GM23338 (cell line): Measurements from ENCODE around the gene PANX3. TPM values are rescaled to one million over a fixed set of nuclear protein-coding genes. Genes with fewer than 3 reads are reported as not detected.

Source experiments
- ATAC-seq: fragments of 200-7000 bp; cut with Tn5 transposase; 3 replicates; pipeline ENCODE4 v1.9.1; 2020
- DNase-seq: peaks from one replicate; pipeline ENCODE4 v3.0.0-alpha.2; 2015; ENCODE audit warnings: low spot score
- H2AFZ ChIP-seq: fragments of 200-600 bp; sonication (generic); 2 replicates; pipeline ENCODE4 v1.8.0; 2016; ENCODE audit warnings: antibody characterized with exemption, mild to moderate bottlenecking, moderate library complexity
- H3F3A ChIP-seq: fragments of 200-600 bp; sonication (generic); replicated peaks from 2 replicates; pipeline ENCODE4 v1.8.0; 2017; ENCODE audit warnings: antibody characterized with exemption, mixed run types, low read depth
- H3K27ac ChIP-seq: fragments of 200-600 bp; sonication (generic); 2 replicates; pipeline ENCODE4 v1.6.1; 2016; ENCODE audit warnings: low read depth
- H3K27me3 ChIP-seq: fragments of 200-600 bp; sonication (generic); 2 replicates; pipeline ENCODE4 v1.8.0; 2016; ENCODE audit warnings: mild to moderate bottlenecking, mixed run types, moderate library complexity; ENCODE audit not compliant: insufficient read depth
- H3K36me3 ChIP-seq: fragments of 200-600 bp; sonication (generic); 2 replicates; pipeline ENCODE4 v1.8.0; 2016; ENCODE audit warnings: mild to moderate bottlenecking; ENCODE audit not compliant: insufficient read depth
- H3K4me1 ChIP-seq: fragments of 200-600 bp; sonication (generic); 2 replicates; pipeline ENCODE4 v1.8.0; 2016; ENCODE audit warnings: mild to moderate bottlenecking, moderate library complexity; ENCODE audit not compliant: insufficient read depth
- H3K4me2 ChIP-seq: fragments of 200-600 bp; sonication (generic); 2 replicates; pipeline ENCODE4 v1.7.1; 2017; ENCODE audit warnings: mixed run types
- H3K4me3 ChIP-seq: fragments of 200-600 bp; sonication (generic); 2 replicates; pipeline ENCODE4 v1.6.1; 2016; ENCODE audit warnings: mixed run types
- H3K79me2 ChIP-seq: fragments of 200-600 bp; sonication (generic); replicated peaks from 2 replicates; pipeline ENCODE4 v1.8.0; 2017; ENCODE audit warnings: mild to moderate bottlenecking; ENCODE audit not compliant: insufficient read depth
- H3K9me2 ChIP-seq: fragments of 200-600 bp; sonication (generic); 2 replicates; pipeline ENCODE4 v1.8.0; 2017; ENCODE audit not compliant: insufficient read depth
- H4K20me1 ChIP-seq: fragments of 200-600 bp; sonication (generic); replicated peaks from 2 replicates; pipeline ENCODE4 v1.8.0; 2017; ENCODE audit warnings: mild to moderate bottlenecking; ENCODE audit not compliant: insufficient read depth
- H3K27ac Mint-ChIP-seq: 2 replicates; pipeline ENCODE4 v1.8.0; 2020; ENCODE audit warnings: inconsistent platforms, mild to moderate bottlenecking, moderate library complexity, mixed read lengths
- H3K27me3 Mint-ChIP-seq: 3 replicates; pipeline ENCODE4 v1.8.0; 2022; ENCODE audit warnings: low read depth, mild to moderate bottlenecking, moderate library complexity, mixed read lengths, inconsistent platforms; ENCODE audit not compliant: insufficient read depth, poor library complexity
- H3K36me3 Mint-ChIP-seq: 3 replicates; pipeline ENCODE4 v1.8.0; 2021; ENCODE audit warnings: low read depth, mild to moderate bottlenecking, inconsistent platforms, moderate library complexity, mixed read lengths
- H3K4me1 Mint-ChIP-seq: 3 replicates; pipeline ENCODE4 v1.8.0; 2020; ENCODE audit warnings: mild to moderate bottlenecking, inconsistent platforms, mixed read lengths
- H3K4me3 Mint-ChIP-seq: 3 replicates; pipeline ENCODE4 v1.8.0; 2021; ENCODE audit warnings: moderate library complexity, mild to moderate bottlenecking, inconsistent platforms, mixed read lengths
- H3K9me3 Mint-ChIP-seq: 3 replicates; pipeline ENCODE4 v1.8.0; 2020; ENCODE audit warnings: moderate library complexity, mild to moderate bottlenecking, inconsistent platforms, mixed read lengths
- CTCF ChIP-seq, 2 experiments: fragments of 200-600 bp in 1 of 2; sonication (generic) in 1 of 2; conservative IDR thresholded peaks; 2 replicates each; pipeline versions ENCODE4 v1.5.1 to v1.6.1; 2016 to 2017; ENCODE audit warnings: antibody characterized with exemption in 2 of 2, low read depth in 2 of 2, mild to moderate bottlenecking in 2 of 2, moderate library complexity in 1 of 2
- EZH2 ChIP-seq: fragments of 200-600 bp; sonication (generic); IDR thresholded peaks from one replicate; pipeline ENCODE4 v1.8.0; 2017; ENCODE audit warnings: antibody characterized with exemption, mild to moderate bottlenecking, low read depth; ENCODE audit not compliant: unreplicated experiment
- EZH2phosphoT487 ChIP-seq: fragments of 200-600 bp; sonication (generic); IDR thresholded peaks from one replicate; pipeline ENCODE4 v1.8.1; 2018; ENCODE audit warnings: antibody characterized with exemption; ENCODE audit not compliant: unreplicated experiment
- STAT1 ChIP-seq: IDR thresholded peaks from one replicate; pipeline ENCODE4 v1.6.1; 2016; ENCODE audit warnings: antibody characterized with exemption; ENCODE audit not compliant: unreplicated experiment
- ZNF114 ChIP-seq: fragments of 250-450 bp; sonication (Bioruptor Pico); IDR thresholded peaks from 2 replicates; pipeline ENCODE4 v1.5.0; 2020; ENCODE audit warnings: mild to moderate bottlenecking, moderate library complexity
- polyA plus RNA-seq: library from polyadenylated mRNA; unstranded; fragments of >200 nt; fragmentation: Nextera tagmentation; extraction: Ambion mirVana; gene quantifications from 2 replicates; pipeline ENCODE4 v1.2.1, GENCODE V29; 2016
- total RNA-seq: library from RNA; depleted of rRNA; stranded (reverse); fragments of >200 nt; shearing (Covaris generic); gene quantifications from 2 replicates; pipeline ENCODE4 v1.2.3, GENCODE V29; 2014
- TF ChIP-seq, protein P1 (sequence below): IDR thresholded peaks from 2 replicates; pipeline ENCODE4 v1.6.1; 2016; ENCODE audit warnings: antibody characterized with exemption

The PANX3 gene
- total and polyA plus RNA-seq, 2 experiments from 2014 or later, result not detected

DNA sequence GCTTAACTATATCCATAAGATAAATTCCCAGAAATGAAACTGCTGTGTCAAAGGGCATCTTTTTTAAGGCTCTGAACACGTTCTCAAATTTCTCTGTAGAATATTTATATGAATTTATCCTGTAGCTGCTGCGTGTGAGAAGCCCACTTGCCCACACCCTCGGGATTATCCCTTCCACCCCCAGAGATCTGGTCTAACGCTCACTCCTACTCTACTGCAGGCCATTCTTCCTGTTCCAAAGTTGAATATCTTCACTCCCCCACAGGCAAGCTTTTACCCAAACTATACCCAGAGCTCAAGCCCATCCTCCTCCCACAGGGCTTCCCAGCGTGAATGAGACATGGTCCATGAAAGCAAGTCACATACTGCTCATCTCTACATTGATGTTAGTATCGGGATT, 37.4 kb downstream of the PANX3 start:
- Mint-ChIP-seq H3K27ac (no peak overlapping the region), H3K27me3 (peaks cover 3% of the 10 kb centered on the region), H3K4me1 (peaks cover 6% of the 10 kb centered on the region; the same call in 2 of the 3 replicates), H3K4me3 (no peak overlapping the region), H3K9me3 (no peaks in the 10 kb centered on the region), H3K36me3 (no peaks in the 10 kb centered on the region)
- H3K4me2 ChIP-seq, result no peak overlapping the region
- TF ChIP-seq ZNF114 (CRISPR knock-in tag) (no peak), EZH2phosphoT487 (no peak), EZH2 (no peak), CTCF (conservative IDR thresholded peaks at IDR 0.05; ENCODE audit: low read depth in 2 of 2) (no peak)
- no peak for DNase-seq
- no peak overlapping the region for H3K27ac ChIP-seq
- no peaks in the 10 kb centered on the region for H3K79me2 ChIP-seq
- no peaks in the 10 kb centered on the region for H3F3A ChIP-seq
- H3K4me1 ChIP-seq, result no peaks in the 10 kb centered on the region
- no peak overlapping the region for H2AFZ ChIP-seq
- no peak overlapping the region for H3K4me3 ChIP-seq
- no peaks in the 10 kb centered on the region for H3K9me2 ChIP-seq
- H3K27me3 ChIP-seq, result no peaks in the 10 kb centered on the region
- ATAC-seq, result no peak
- H3K36me3 ChIP-seq, result no peaks in the 10 kb centered on the region
- no peaks in the 10 kb centered on the region for H4K20me1 ChIP-seq

- Histone ChIP-seq H3K27ac (no peak overlapping the region), H2AFZ (0 out of 2 replicates have a peak overlapping the region, but pooled peaks have one; percentile 15), H3K79me2 (no peaks in the 10 kb centered on the region), H3K4me3 (peak overlapping the region; percentile 31), H3K36me3 (no peaks in the 10 kb centered on the region), H3F3A (no peaks in the 10 kb centered on the region), H3K27me3 (no peaks in the 10 kb centered on the region), H4K20me1 (no peaks in the 10 kb centered on the region), H3K9me2 (no peaks in the 10 kb centered on the region), H3K4me2 (peak overlapping the region; percentile 6), H3K4me1 (peaks cover 17% of the 10 kb centered on the region)
- Mint-ChIP-seq H3K36me3 (no peaks in the 10 kb centered on the region), H3K27ac (no peak overlapping the region), H3K27me3 (peaks cover 7% of the 10 kb centered on the region), H3K9me3 (no peaks in the 10 kb centered on the region), H3K4me1 (peaks cover 21% of the 10 kb centered on the region), H3K4me3 (peak overlapping the region; percentile 43; the same call in 1 of the 3 replicates)
- ATAC-seq (peak; percentile 89), DNase-seq (peak; percentile 53)
- no peak for TF ChIP-seq CTCF (conservative IDR thresholded peaks at IDR 0.05; ENCODE audit: low read depth in 2 of 2)
- TF ChIP-seq, protein P1, sequence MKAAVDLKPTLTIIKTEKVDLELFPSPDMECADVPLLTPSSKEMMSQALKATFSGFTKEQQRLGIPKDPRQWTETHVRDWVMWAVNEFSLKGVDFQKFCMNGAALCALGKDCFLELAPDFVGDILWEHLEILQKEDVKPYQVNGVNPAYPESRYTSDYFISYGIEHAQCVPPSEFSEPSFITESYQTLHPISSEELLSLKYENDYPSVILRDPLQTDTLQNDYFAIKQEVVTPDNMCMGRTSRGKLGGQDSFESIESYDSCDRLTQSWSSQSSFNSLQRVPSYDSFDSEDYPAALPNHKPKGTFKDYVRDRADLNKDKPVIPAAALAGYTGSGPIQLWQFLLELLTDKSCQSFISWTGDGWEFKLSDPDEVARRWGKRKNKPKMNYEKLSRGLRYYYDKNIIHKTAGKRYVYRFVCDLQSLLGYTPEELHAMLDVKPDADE, result no peak
- TF ChIP-seq STAT1, result no peak
Observed at GRCh38 chr11:124656774-124657630, 45.8 kb downstream of the PANX3 start.
